Measurements from ENCODE around the gene STX11. TPM values are rescaled to one million over a fixed set of nuclear protein-coding genes. Genes with fewer than 3 reads are reported as not detected.

The STX11 gene
- total RNA-seq, 1 experiment from 2014 or later, result 1.1 TPM

- H3K4me1 Mint-ChIP-seq (ENCODE audit: insufficient read depth, unreplicated experiment), result peaks cover 22% of the 10 kb centered on the region
- POLR2A ChIA-PET, result no interaction called here
- DNase-seq (ENCODE audit: unreplicated experiment), result no peak
- no peak for TF ChIP-seq CTCF (IDR thresholded peaks at IDR 0.05; ENCODE audit: unreplicated experiment)
- no peak overlapping the region for H3K27ac Mint-ChIP-seq (ENCODE audit: low read depth, unreplicated experiment)
- no TSS peak for BruUV-seq (replicated peaks)
- intact Hi-C loops (cut with micrococcal nuclease), result no loop called here
- H3K4me3 Mint-ChIP-seq (ENCODE audit: unreplicated experiment), result no peak overlapping the region
- CTCF ChIA-PET, result no interaction called here
- H3K9me3 Mint-ChIP-seq (ENCODE audit: unreplicated experiment), result no peaks in the 10 kb centered on the region
- H3K36me3 Mint-ChIP-seq (ENCODE audit: insufficient read depth, unreplicated experiment), result no peaks in the 10 kb centered on the region
- H3K27me3 Mint-ChIP-seq (ENCODE audit: insufficient read depth, unreplicated experiment), result no peaks in the 10 kb centered on the region
Observed at GRCh38 chr6:144161975-144162374, 11.7 kb downstream of the STX11 start.

DNA sequence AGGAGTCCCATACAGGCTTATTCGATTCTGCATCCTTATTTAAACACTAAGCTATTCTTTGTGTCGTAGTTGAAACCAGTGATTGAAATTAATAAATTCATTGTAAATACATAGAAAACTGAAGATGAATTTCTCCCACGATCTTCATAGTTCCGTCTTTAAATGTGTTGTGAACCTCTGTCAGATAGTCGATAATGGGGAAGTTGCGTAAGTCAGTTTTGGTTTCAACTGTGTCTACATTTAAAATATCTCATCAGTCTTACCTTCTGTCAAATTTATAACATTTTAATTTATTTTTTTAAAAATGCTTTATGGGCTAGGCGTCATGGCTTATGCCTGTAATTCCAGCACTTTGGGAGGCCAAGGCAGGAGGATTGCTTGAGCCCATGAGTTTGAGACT is 12.7 kb downstream of the STX11 start:
- Mint-ChIP-seq H3K9me3 (ENCODE audit: unreplicated experiment) (no peaks in the 10 kb centered on the region), H3K36me3 (ENCODE audit: insufficient read depth, unreplicated experiment) (no peaks in the 10 kb centered on the region), H3K4me1 (ENCODE audit: insufficient read depth, unreplicated experiment) (peaks cover 13% of the 10 kb centered on the region), H3K4me3 (ENCODE audit: unreplicated experiment) (no peak overlapping the region), H3K27ac (ENCODE audit: low read depth, unreplicated experiment) (no peak overlapping the region), H3K27me3 (ENCODE audit: insufficient read depth, unreplicated experiment) (no peaks in the 10 kb centered on the region)
- BruUV-seq (replicated peaks), result no TSS peak
- DNase-seq (ENCODE audit: unreplicated experiment), result no peak
- TF ChIP-seq CTCF (IDR thresholded peaks at IDR 0.05; ENCODE audit: unreplicated experiment), result no peak
- CTCF ChIA-PET, result interaction anchor here (0.6 kb wide), 1 partner anchor 69 kb away, joined by 4 read pairs; no protein-coding TSS in a partner anchor
- POLR2A ChIA-PET, result no interaction called here
- intact Hi-C loops (cut with micrococcal nuclease), result no loop called here

DNA sequence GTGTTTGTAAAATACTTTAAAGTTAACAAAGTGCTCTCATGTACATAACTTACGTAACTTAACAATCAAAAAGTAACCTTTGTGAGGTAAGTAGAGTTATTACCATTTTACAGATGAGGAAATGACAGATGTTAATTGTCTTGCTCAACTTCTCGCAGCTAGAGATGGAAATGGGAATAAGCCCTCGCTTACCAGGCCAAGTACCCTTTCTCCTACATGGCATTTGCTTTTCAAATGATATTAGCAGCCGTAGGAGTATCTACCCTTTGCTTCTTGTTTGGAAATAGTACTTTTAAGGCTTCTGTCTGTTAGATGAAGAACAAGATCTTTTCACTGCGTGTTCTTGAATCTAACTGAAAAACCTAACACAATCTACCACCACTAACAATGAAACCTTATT is 15.5 kb downstream of the STX11 start:
- BruUV-seq (replicated peaks), result no TSS peak
- no peak for TF ChIP-seq CTCF (IDR thresholded peaks at IDR 0.05; ENCODE audit: unreplicated experiment)
- Mint-ChIP-seq H3K27me3 (ENCODE audit: insufficient read depth, unreplicated experiment) (no peaks in the 10 kb centered on the region), H3K9me3 (ENCODE audit: unreplicated experiment) (no peaks in the 10 kb centered on the region), H3K4me3 (ENCODE audit: unreplicated experiment) (no peak overlapping the region), H3K27ac (ENCODE audit: low read depth, unreplicated experiment) (no peak overlapping the region), H3K4me1 (ENCODE audit: insufficient read depth, unreplicated experiment) (no peaks in the 10 kb centered on the region), H3K36me3 (ENCODE audit: insufficient read depth, unreplicated experiment) (no peaks in the 10 kb centered on the region)
- ChIA-PET CTCF (no interaction called here), POLR2A (no interaction called here)
- no peak for DNase-seq (ENCODE audit: unreplicated experiment)
- intact Hi-C loops (cut with micrococcal nuclease), result no loop called here

GRCh38 chr6:144170044-144170443 is 19.7 kb downstream of the STX11 start:
- no peaks in the 10 kb centered on the region for H3K36me3 Mint-ChIP-seq (ENCODE audit: insufficient read depth, unreplicated experiment)
- no peak overlapping the region for H3K27ac Mint-ChIP-seq (ENCODE audit: low read depth, unreplicated experiment)
- H3K27me3 Mint-ChIP-seq (ENCODE audit: insufficient read depth, unreplicated experiment), result no peaks in the 10 kb centered on the region
- no peaks in the 10 kb centered on the region for H3K9me3 Mint-ChIP-seq (ENCODE audit: unreplicated experiment)
- no peak overlapping the region for H3K4me3 Mint-ChIP-seq (ENCODE audit: unreplicated experiment)
- TF ChIP-seq CTCF (IDR thresholded peaks at IDR 0.05; ENCODE audit: unreplicated experiment), result no peak
- BruUV-seq (replicated peaks), result no TSS peak
- intact Hi-C loops (cut with micrococcal nuclease), result no loop called here
- ChIA-PET POLR2A (no interaction called here), CTCF (interaction anchor here (0.6 to 0.7 kb wide), 2 partner anchors 22 to 380 kb away, joined by 3 read pairs; no protein-coding TSS in a partner anchor)
- no peak for DNase-seq (ENCODE audit: unreplicated experiment)
- H3K4me1 Mint-ChIP-seq (ENCODE audit: insufficient read depth, unreplicated experiment), result no peaks in the 10 kb centered on the region
